IPS DF 4.7 (cell line): Measurements from ENCODE around the gene CYTH1.

Experiments
- DNase-seq: peaks from one replicate; pipeline ENCODE4 v3.0.0-alpha.2; 2013; ENCODE audit warnings: low spot score; ENCODE audit errors: extremely low read depth

Gene CYTH1

DNA sequence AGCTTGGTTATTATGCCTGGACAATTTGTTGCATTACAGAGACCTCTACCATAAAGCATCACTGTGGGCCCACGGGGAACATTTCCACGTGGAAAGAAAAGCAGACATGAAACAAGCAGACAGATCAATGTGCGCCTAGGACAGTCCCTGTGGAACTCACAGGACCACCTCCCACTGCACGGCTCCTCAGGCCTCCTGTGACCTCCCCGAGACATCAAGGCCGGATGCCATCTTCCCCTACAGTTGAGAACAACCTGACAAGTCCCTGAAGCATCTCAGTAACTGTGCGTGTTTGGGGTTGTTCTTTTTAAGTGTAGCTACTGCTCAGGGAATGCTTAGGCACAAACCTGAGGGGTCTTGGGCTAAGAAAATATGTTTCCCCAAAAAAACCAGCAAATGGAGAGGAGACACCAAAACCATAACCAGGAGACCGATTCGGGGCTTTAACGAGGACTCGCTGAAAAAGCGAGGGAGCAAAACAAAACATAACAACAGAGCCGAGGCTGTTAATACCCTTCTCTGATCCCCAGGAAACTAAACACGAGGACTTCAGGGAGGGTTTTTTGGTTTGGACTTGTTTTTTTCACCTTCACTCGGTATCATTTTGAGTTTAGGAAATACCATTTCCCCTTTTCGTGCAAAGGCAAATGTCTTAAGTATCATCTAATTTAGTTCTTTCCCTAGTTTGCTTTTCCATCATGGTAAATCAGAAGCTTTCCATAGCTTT, 87.1 kb downstream of the CYTH1 start:
- DNase-seq: no peak

DNA sequence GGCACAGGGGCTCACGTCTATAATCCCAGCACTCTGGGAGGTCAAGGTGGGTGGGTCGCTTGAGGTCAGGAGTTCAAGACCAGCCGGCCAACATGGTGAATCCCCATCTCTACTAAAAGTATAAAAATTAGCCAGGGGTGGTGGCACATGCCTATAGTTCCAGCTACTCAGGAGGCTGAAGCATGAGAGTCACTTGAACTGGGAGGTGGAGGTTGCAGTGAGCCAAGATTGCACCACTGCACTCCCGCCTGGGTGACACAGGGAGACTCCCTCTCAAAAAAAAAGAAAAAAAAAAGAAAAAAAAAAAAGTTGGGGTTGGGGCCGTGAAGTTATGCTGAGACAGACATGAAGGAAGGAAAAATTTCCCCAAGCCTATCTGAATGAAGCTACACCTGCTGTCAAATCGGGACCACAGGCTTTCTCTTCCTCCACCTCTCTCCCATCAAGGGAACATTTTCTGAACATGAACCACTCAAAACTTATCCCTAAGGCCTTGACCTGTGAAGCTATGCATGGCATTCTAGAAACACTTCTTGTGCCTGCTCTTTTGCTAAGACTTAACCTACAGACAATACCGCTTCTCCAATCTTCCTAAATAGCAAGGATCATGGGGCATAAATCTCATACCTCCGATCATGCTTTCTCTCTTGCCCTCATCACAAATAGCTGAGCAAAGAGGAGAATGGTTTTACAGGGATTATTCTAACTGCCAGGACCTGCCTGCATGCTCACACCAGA, 88.6 kb downstream of the CYTH1 start:
- DNase-seq: no peak

DNA sequence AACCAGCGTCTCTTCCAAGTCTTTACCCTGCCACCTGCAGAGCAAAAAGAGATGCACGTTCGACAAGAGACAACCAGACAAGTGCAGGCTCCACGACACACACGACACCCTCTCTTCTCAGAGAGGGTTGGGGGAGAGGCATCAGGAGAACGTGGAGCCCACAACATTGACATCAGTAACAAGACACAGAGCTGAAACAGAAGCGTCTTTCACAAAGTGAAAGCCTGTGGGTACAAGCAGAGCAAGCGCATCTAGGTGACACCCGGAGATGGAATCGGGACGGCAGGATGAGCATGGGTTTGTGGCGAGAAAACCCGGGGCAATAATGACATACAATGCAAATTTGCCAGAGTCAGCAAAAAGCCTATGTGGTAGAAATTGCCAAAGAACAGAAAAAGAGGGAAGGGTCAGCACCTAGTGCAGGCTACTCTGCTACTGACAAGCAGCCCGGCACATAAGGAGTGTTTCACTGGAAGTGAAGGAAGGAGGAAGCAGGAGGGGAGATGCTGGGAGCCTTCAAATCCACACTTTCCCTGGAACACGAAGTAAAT, 89.5 kb downstream of the CYTH1 start:
- DNase-seq: no peak

DNA sequence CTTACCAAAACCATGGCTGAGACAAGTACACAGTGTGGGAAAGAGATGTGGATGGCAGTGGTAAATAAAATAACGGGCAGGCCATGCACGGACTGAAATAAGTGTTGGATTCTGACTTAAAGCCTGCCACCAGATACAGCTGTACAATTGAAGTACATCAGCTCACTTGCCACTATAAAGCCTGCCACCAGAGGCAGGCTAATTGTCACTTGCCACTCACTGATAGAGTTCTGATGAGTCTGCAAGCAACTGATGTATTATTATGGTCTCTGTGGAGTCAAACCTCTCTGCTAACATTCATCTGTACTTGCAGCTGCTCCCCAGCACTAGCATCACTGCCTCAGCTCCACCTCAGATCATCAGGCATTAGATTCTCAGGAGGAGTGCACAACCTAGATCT, 93.0 kb downstream of the CYTH1 start:
- DNase-seq: no peak

DNA sequence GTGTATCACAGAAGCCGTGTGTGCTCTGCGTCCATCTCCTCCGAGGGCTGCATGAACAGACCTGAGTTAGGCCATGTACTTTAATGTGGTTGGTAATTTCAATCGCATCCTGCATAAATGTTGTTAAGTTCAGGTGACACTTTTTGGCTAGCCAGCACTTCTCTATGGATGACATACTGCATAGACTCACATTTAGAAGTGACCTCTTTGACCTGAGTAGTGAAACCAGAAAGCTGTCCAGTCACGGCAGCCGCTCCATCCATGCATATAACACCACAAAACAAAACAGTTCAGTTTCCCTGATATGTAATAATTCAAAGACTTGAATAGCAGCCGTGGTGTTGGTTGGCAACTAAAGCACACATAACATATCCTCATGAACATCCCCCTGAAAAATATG, 94.1 kb downstream of the CYTH1 start:
- no peak for DNase-seq

DNA sequence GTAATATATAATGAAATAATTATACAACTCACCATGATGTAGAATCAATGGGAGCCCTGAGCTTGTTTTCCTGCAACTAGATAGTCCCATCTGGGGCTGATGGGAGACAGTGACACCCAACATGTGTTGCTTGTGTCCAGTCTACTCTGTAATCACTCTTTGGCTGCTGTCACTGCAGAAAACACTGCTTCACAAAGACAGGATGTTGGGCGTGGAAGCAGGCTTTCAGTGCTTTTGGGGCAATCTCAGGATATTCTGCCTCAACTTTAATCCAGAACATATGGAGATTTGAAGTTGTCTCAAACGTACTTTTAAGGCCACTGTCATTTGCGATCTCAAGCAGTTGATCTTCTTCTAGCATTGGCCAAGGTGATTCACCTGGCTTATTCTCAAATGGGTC, 94.9 kb downstream of the CYTH1 start:
- DNase-seq: no peak

DNA sequence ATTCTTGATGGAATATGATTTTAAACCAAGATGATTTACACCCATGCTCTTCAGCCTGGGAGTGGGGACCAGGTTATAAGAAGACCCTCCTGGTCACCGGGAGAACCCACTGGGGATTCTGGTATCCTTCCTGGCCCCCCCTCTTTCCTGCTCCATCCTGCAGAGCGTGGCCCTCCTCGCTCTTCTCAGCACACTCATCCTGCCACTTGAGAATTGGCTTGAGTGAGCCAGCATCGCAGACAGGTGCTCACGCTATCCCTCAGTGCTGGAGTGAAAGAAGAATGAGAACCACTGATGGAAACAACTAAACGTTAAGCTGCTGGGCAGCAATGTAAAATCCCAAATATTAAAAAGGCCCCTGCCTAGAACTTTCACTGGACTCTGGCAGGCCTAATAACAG, 98.0 kb downstream of the CYTH1 start:
- DNase-seq: no peak

DNA sequence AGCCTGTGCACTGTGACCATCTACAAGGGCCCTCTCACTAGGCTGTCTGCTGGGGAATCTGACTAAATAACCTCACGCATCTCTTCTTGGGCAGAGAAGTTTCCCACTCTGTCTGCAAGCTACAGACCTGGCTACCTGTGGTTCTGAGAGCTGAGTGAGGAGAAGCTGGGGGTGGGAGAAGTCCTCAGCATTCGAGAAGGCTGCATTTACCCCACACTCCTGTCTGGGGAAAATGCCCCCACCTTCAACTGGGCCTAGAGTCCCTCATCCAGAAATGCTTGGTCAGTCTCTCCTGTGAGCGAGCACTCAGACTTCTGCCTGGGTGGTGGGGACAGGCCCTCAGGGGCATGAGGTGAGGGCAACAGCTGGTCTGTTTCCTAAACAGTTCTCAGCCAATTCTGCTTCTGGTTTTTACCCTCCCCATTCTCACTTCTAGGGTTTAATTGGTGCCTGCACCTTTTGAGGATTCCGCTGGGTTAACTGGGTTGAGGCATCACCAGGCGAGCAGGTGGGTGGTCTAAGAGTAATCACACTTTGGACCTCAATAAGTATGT, 98.6 kb downstream of the CYTH1 start:
- DNase-seq: no peak

DNA sequence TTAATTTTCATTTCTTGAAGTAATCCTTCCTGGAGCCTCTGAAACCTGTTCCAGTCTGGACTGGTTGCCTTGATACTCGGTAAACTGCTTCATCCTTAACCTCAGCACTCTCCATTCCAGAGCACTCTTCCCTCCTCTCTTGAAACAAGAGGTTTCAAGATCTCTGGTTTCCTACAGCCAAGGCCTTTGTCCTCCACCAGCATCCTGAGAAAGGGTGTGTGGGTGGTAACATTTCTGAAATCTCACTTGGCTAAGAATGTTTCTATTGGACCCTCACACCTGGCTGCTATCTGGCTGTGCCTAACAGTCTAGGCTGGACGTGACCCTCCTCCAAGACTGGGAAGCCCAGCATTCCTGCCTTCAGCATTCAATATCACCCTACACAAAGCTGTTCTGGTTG, 99.7 kb downstream of the CYTH1 start:
- no peak for DNase-seq

DNA sequence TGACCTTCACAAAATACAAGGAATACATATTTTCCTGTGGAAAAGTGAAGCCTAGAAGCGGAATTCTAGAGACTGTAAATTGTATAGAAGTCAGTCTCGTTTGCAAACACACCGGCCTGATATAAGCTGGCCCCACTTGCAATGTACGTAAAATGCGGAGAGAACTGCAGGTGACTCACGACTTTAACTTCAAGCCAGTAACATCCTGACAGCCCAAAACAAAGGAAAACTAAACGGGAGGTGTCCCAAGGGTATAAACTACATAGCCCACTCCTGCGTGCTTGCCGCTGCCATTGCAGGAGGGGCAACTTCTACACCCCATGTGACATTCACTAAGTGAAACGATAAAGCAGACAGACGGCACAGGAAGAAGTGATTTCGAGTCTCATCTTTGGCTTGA, 101.6 kb downstream of the CYTH1 start:
- no peak for DNase-seq

DNA sequence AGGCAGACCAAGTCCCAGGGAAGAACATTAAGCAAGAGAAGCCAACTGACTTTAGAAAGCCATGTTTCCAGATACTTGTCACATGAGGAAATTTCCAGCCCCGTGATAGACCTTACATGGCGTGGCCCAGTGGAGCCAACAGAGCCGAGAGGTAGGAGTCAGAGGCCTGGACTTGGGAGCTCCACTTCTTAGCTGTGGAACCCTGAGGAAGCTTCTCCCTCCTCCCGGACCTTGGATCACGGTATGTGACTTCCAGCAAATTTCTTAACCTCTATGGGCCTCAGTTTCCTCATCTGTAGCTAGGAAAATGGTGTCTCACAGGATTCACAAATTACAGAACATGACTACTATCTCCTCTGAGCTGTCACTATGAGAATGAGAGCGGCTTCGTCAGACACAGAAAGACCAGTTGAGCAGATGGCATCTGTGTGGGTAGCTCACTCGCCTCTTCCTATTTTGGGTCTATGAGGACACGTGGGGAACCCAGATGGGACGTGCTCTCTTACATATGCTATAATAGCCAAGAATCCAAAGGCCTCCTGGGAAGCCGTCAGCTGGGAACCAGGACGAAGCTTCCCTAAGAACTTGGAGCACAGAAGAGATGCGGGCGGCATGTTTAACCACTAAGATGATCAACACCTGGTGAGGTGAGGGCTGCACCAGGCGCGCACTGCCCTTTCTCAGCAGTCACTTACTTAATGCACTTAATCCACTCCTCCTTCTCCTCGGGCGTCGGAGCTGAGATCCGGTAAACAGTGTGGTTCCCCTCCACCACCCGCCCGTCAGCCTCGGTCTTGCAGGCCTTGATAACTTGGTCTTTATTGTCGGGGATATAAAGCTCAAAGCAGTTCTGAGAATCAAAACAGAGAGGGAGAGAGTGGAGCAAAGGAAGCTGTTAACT, 102.3 kb downstream of the CYTH1 start:
- no peak for DNase-seq

DNA sequence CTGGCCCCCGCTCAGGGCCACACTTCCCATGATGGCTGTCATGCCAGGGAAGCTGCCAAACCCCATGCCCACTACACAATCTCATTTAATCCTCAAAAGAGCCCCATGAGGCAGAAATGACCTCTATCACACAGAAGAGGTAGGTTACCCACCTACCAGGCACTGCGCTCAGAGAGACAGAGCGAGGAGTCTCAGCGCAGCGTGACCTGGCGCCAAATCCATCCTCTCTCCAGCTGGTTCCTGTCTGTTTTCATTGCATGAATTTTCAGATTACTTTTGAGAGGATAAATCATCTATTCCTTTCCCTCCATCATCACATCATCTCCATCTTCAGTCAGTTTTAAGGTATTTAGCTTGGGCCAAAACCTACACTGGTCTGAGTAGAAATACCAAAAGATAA, 103.4 kb downstream of the CYTH1 start:
- no peak for DNase-seq

DNA sequence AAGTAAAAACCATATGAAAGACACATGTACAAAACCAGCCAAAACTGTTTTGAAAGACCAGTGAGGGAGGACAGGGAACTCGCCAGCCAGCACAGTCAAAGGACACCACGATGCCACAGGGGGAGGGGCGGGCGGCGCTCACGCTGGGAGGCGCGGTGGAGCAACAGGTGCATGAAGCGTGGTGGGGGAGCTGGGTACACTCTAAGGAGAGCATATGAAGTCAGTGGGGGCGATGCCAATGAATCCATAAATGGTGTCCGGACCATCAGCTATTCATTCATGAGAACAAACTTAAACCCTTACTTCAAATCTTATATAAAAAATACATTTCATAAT, 103.9 kb downstream of the CYTH1 start:
- no peak for DNase-seq

DNA sequence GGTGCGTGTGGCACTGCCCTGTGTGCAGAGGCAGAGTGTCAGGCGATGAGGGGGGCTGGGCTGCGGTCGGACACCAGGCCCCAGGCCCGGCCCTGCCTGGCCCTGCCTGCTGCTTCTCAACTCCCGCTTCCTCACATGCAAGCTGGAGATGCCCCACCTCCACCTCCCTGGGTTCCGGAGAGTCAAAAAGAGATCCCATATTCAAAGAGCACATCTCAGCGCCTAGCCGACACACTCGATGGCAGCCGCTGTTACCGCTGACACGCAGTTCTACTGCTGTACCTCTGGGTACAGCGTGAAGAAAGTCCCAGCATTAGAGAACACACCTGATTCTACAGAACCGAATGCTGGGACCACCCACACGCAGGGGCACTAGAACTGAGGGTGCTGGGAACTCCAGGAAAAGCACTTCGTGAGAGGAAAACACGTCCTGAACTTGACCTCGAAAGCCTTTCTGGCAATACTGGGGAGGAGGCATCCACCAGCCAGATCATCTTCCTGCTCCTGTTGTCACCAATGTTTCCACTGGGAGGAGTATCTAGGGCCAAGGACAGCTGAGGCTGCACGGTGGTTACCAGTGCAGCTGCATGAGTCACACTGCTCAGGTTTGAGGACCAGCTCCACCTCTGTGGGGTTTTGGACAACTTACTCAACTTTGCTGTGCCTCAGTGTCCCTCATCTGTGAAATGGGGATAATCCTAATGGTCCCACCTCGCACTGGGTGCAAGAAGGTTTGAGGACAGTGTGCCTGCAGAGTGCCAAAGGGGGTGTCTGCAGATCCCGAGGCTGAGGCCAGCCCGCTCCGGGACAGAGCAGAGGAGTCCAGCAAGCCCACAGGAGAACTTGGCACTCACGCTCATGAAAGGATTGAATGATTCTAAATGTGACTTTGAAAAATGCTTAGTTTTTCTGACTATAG, 104.5 kb downstream of the CYTH1 start:
- no peak for DNase-seq

DNA sequence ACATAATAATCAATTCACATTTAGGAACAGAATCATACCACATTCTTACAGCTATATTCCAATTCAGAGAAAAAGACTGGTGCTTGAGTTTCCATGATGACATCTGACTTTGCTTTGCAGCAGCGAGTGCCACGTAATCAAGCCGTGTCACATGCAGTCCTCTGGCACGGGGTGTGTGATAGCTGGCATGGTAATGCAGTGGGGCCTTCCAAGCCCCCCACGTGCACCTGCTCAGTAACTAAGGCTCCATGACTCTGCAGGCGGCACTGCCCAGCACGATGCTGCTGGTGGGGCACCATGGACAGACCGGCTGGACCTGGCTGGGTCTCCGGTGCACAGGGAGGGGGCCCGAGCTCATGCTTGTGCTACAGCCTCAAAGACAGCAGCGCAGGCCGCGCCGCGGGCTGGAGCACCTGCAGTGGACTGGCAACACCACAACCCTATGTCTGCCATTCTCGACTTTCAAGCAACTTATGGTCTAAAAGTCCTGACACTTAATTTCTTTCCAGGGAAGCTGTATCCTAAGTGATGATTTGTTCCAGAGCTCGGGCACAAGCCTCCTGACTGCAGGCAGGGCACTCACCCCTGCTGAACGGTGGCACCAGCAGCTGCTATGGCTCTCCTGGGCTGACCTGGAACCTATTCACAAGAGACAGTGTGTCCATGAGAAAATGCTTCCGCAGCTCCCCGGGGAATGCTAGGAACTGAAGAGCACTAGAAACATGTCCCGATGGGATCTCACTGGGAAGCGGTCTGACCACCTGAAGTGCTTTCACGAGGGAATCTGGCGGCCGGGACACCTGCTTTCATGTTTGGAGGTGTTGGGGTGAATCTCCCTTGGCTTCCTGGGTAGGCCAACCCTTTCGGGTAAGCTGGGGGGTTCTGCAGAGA, 105.4 kb downstream of the CYTH1 start:
- no peak for DNase-seq

DNA sequence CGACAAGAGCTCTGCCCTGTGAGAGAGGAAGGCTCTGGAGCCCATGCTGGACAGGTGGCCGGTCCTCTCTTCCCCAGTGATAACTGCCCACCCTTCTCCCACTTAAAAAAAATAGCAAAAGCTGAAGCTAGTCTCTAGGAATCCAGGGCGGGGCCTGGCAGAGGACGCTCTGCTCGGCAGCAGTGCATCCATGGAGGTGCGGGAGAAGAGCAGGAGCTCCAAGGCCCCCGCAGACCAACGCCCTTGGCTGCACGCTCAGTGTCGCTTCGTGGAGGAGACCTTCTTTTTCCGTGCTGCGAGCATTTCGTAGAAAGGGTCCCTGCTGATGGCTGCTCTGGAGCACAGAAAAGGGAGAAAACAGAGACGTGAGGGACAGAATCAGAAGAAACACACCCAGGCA, 106.2 kb downstream of the CYTH1 start:
- no peak for DNase-seq

DNA sequence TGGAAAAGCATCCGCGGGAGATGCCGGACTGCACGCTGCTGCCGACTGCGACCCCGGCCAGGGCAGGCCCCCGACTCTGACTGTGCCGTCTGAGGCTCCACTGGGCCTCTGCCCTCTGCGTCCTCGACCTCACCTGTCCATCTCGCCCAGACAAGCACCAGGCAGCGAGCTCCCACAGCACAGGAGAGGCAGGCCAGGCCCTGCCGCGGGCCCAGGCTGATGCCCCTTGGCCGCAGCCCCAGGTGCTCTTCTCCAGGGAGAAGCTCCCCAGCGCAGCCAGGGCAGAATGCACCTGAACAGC, 106.8 kb downstream of the CYTH1 start:
- DNase-seq: no peak

DNA sequence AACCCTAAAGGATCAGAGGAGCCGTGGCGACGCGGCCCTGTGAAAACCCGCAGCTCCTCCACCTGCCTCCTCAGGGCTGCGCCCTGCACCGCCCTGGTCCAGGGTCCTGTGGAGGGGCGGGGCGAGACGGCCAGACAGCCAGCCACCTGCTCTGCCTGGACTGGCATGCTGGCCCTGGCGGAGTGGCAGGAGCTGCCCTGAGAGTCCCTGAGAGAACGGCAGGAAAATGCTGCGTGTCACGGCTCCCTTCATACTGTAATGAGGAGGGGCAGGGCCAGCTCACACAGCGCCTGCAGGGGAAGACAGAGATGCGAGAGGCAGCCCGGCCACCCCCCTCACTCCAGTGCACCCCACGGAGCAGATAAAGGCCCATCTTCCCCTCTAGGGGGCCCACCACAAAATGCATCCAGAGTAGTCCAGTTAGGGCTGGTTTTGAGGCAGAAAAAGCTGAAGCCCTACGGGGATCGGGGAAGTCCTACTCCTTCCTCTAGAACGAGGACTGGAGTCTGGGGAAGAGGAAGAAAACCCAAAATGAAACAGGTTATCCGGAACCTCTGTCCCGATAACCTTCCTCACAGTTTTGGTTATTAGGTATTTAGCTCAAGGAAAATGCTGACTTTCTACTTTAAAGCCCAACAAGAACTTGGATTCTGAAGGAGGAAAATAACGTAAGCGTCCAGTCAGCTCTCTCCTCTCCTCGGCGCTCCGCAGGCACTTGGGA, 107.3 kb downstream of the CYTH1 start:
- DNase-seq: no peak

DNA sequence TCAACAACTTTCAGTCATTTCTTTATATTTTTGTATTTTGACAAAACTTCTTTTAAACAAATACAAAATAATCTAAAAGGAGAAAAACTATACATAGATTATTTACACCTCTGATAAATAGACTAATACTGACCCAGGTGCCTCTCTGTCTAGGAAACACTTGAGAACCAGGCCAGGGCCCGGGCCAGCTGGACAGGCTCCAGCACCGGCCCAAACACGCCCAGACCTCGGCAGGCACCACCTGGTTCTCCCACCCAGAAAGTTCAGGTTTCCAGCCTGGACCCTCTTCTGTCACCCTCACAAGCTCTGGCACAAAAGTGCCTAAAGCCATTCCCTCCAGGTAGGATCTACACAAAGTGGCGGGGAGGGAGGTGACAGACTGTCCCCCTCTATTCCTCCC, 107.9 kb downstream of the CYTH1 start:
- no peak for DNase-seq
